Activated CD8-positive, alpha-beta T cell treated with anti-CD3 and anti-CD28 coated beads for 36 hours (primary cell): Measurements from ENCODE around the gene CASKIN2. TPM values are rescaled to one million over a fixed set of nuclear protein-coding genes. Genes with fewer than 3 reads are reported as not detected.

Experiments used
- ATAC-seq: fragments of 200-7000 bp; cut with Tn5 transposase; one replicate; pipeline ENCODE4 v1.10.0; 2021; ENCODE audit warnings: mild to moderate bottlenecking, moderate library complexity
- CTCF ChIA-PET: fragments of 350-600 bp; sonication (Branson Sonifier 250); formaldehyde crosslinking; loops from one replicate; lab custom pipeline; 2021; ENCODE audit warnings: antibody characterized with exemption; lab: Charles Lee
- POLR2A ChIA-PET: fragments of 350-600 bp; sonication (Branson Sonifier 250); formaldehyde crosslinking; loops from one replicate; lab custom pipeline; 2021; ENCODE audit warnings: antibody characterized with exemption; lab: Charles Lee
- DNase-seq: peaks from one replicate; pipeline ENCODE4 v3.0.0-alpha.2; 2020
- H3K27ac Mint-ChIP-seq: one replicate; pipeline ENCODE4 v1.8.0; 2021; ENCODE audit warnings: mild to moderate bottlenecking, mixed read lengths
- H3K27me3 Mint-ChIP-seq: one replicate; pipeline ENCODE4 v1.8.0; 2021; ENCODE audit warnings: mixed read lengths
- H3K36me3 Mint-ChIP-seq: one replicate; pipeline ENCODE4 v1.8.0; 2021; ENCODE audit warnings: low read depth, mixed read lengths
- H3K4me1 Mint-ChIP-seq: one replicate; pipeline ENCODE4 v1.8.0; 2021; ENCODE audit warnings: low read depth, mixed read lengths
- H3K4me3 Mint-ChIP-seq: one replicate; pipeline ENCODE4 v1.8.0; 2021; ENCODE audit warnings: mild to moderate bottlenecking, moderate library complexity, mixed read lengths
- H3K9me3 Mint-ChIP-seq: one replicate; pipeline ENCODE4 v1.8.0; 2021; ENCODE audit warnings: mixed read lengths
- intact Hi-C: fragments of 100-400 bp; cut with micrococcal nuclease; formaldehyde crosslinking; loops from one replicate; pipeline ENCODE4 v1.10.0; 2022
- total RNA-seq, 2 experiments: library from RNA; stranded (reverse); gene quantifications; one replicate each; pipeline ENCODE4 v1.2.3, GENCODE V29; 2021
- TF ChIP-seq, protein P1 (sequence below): fragments of 200-600 bp; IDR thresholded peaks from one replicate; pipeline ENCODE4 v1.8.0; 2022; ENCODE audit warnings: antibody characterized with exemption, mild to moderate bottlenecking

Gene CASKIN2
- total RNA-seq, 2 experiments from 2014 or later, result 2.2 to 2.5 TPM

DNA sequence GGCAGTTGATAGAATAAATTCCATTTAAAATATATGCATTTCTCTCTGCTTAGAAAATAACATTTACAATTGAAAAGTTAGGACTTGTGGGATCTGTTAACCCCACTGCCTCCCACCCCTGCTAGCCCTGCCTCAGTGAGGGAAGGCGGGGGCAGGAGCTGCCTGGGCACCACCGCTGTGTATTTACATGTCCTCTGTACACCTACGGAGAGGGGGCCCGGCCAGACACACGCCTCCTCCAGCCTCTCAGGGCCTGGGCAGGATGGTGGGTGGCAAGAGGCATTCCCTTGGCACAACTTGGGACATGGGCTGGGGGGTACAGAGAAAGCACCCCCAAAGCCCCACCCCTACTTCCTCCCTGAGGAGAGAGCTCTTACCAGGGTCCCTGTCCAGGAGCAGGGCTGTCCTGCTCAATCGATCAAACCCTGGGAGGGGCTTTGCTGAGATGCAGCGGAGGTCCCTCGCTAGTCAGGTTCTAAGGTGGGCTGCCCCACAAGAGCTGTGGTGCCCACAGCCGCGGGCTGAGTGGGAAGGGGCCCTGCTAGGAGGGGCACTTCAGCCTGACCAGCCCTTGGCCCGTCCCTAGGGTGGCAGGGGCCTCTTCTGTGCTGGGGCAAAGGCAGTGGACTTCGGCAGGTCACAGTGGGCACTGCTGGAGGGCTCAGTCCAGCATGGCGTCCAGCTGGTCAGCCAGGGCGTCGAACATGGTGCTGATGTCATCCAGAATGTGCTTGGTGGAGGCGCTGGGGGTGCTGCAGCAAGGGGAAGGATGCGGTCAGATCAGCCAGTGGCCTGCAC, 14.7 kb downstream of the CASKIN2 start:
- Mint-ChIP-seq H3K4me3 (no peak overlapping the region), H3K27me3 (no peaks in the 10 kb centered on the region), H3K4me1 (peaks cover 5% of the 10 kb centered on the region), H3K27ac (no peak overlapping the region), H3K9me3 (no peaks in the 10 kb centered on the region), H3K36me3 (peaks cover 4% of the 10 kb centered on the region)
- DNase-seq, result no peak
- intact Hi-C loops, result no loop called here
- TF ChIP-seq, protein P1, sequence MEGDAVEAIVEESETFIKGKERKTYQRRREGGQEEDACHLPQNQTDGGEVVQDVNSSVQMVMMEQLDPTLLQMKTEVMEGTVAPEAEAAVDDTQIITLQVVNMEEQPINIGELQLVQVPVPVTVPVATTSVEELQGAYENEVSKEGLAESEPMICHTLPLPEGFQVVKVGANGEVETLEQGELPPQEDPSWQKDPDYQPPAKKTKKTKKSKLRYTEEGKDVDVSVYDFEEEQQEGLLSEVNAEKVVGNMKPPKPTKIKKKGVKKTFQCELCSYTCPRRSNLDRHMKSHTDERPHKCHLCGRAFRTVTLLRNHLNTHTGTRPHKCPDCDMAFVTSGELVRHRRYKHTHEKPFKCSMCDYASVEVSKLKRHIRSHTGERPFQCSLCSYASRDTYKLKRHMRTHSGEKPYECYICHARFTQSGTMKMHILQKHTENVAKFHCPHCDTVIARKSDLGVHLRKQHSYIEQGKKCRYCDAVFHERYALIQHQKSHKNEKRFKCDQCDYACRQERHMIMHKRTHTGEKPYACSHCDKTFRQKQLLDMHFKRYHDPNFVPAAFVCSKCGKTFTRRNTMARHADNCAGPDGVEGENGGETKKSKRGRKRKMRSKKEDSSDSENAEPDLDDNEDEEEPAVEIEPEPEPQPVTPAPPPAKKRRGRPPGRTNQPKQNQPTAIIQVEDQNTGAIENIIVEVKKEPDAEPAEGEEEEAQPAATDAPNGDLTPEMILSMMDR, result no peak
- no peak for ATAC-seq
- POLR2A ChIA-PET, result interaction anchor here (0.7 kb wide), 1 partner anchor 9 kb away, joined by 3 read pairs; no protein-coding TSS in a partner anchor
- CTCF ChIA-PET, result no interaction called here

- TF ChIP-seq, protein P1, result no peak
- POLR2A ChIA-PET, result interaction anchor here (1.2 kb wide), 1 partner anchor 43 kb away, joined by 4 read pairs; the partner anchor contains the start of gene TMEM94
- H3K9me3 Mint-ChIP-seq, result no peaks in the 10 kb centered on the region
- CTCF ChIA-PET, result interaction anchor here (0.9 kb wide), 1 partner anchor 89 kb away, joined by 3 read pairs; no protein-coding TSS in a partner anchor
- H3K36me3 Mint-ChIP-seq, result peaks cover 4% of the 10 kb centered on the region
- peaks cover 5% of the 10 kb centered on the region for H3K4me1 Mint-ChIP-seq
- H3K4me3 Mint-ChIP-seq, result no peak overlapping the region
- ATAC-seq, result no peak
- H3K27ac Mint-ChIP-seq, result no peak overlapping the region
- no peaks in the 10 kb centered on the region for H3K27me3 Mint-ChIP-seq
- no peak for DNase-seq
- intact Hi-C loops, result no loop called here
These were observed 15.9 kb downstream of the CASKIN2 start for GRCh38 chr17:75499313-75500022.

- ChIA-PET POLR2A (interaction anchor here (1.2 kb wide), 1 partner anchor 42 kb away, joined by 4 read pairs; the partner anchor contains the start of gene TMEM94), CTCF (interaction anchor here (0.9 kb wide), 1 partner anchor 90 kb away, joined by 3 read pairs; no protein-coding TSS in a partner anchor)
- Mint-ChIP-seq H3K27me3 (no peaks in the 10 kb centered on the region), H3K4me3 (no peak overlapping the region), H3K27ac (no peak overlapping the region), H3K36me3 (peaks cover 4% of the 10 kb centered on the region), H3K4me1 (peaks cover 5% of the 10 kb centered on the region), H3K9me3 (no peaks in the 10 kb centered on the region)
- ATAC-seq (no peak), DNase-seq (no peak)
- TF ChIP-seq, protein P1, result no peak
- intact Hi-C loops, result no loop called here
These were observed 16.6 kb downstream of the CASKIN2 start for GRCh38 chr17:75498726-75499213.

GRCh38 chr17:75498039-75498725, 17.2 kb downstream of the CASKIN2 start:
- Mint-ChIP-seq H3K4me3 (no peak overlapping the region), H3K36me3 (peaks cover 4% of the 10 kb centered on the region), H3K27ac (no peak overlapping the region), H3K4me1 (peaks cover 5% of the 10 kb centered on the region), H3K9me3 (no peaks in the 10 kb centered on the region), H3K27me3 (no peaks in the 10 kb centered on the region)
- CTCF ChIA-PET, result no interaction called here
- TF ChIP-seq, protein P1, result no peak
- POLR2A ChIA-PET, result interaction anchor here (1.2 kb wide), 1 partner anchor 10 kb away, joined by 4 read pairs; no protein-coding TSS in a partner anchor
- intact Hi-C loops, result no loop called here
- peak; percentile 17 for ATAC-seq
- DNase-seq, result no peak
